Tibial nerve (tissue), 4 donors: Measurements from ENCODE around the gene VRK3. TPM values are rescaled to one million over a fixed set of nuclear protein-coding genes. Genes with fewer than 3 reads are reported as not detected.

Experiments
- DNase-seq, 2 donors: peaks; one replicate each; pipeline ENCODE4 v3.0.0-alpha.2; 2019; ENCODE audit warnings: low spot score in 2 of 2
- H3K27ac ChIP-seq, 4 donors: fragments of 200-600 bp; sonication (generic) in 3 of 4; one replicate each; pipeline ENCODE4 v1.5.1; 2017 to 2019; ENCODE audit warnings: mild to moderate bottlenecking in 1 of 4
- H3K27me3 ChIP-seq, 2 donors: fragments of 200-600 bp; sonication (generic) in 1 of 2; one replicate each; pipeline versions ENCODE4 v1.5.1 to v1.6.0; 2017 to 2019
- H3K36me3 ChIP-seq, 3 donors: fragments of 200-600 bp; sonication (generic); one replicate each; pipeline ENCODE4 v1.5.1; 2018 to 2019
- H3K4me1 ChIP-seq, 4 donors: fragments of 200-600 bp; sonication (generic) in 3 of 4; one replicate each; pipeline ENCODE4 v1.5.1; 2017 to 2019
- H3K4me3 ChIP-seq, 4 donors: fragments of 200-600 bp; sonication (generic) in 3 of 4; one replicate each; pipeline ENCODE4 v1.5.1; 2017 to 2019; ENCODE audit warnings: mild to moderate bottlenecking in 1 of 4, moderate library complexity in 1 of 4
- H3K9me3 ChIP-seq, 4 donors: fragments of 200-600 bp; sonication (generic) in 3 of 4; one replicate each; pipeline ENCODE4 v1.5.1; 2017 to 2019
- EP300 ChIP-seq, 2 donors: sonication (generic); formaldehyde crosslinking; IDR thresholded peaks; one replicate each; pipeline ENCODE4 v1.6.1; 2017; ENCODE audit warnings: antibody characterized with exemption in 2 of 2, mild to moderate bottlenecking in 1 of 2
- POLR2A ChIP-seq, 2 donors: fragments of 450-650 bp; IDR thresholded peaks; one replicate each; pipeline ENCODE4 v1.6.1; 2017; ENCODE audit warnings: antibody characterized with exemption in 2 of 2, mild to moderate bottlenecking in 2 of 2, moderate library complexity in 2 of 2
- WGBS, 2 donors: methylation state at CpG; one replicate each; pipeline ENCODE4 v1.1.5; 2018; 5-methylcytosine and 5-hydroxymethylcytosine counted together
- total RNA-seq, 4 donors: library from RNA; depleted of rRNA; stranded (reverse); fragments of >200 nt; gene quantifications; one replicate each; pipeline ENCODE4 v1.1.0, GENCODE V29; 2016
- TF ChIP-seq, protein P1 (sequence below), 5 experiments: fragments of 200-600 bp in 3 of 5; fragments of 450-650 bp in 2 of 5; sonication (generic) in 3 of 5; IDR thresholded peaks; one replicate each; pipeline ENCODE4 v1.5.1; 2016 to 2019; ENCODE audit warnings: antibody characterized with exemption in 5 of 5, mild to moderate bottlenecking in 3 of 5, moderate library complexity in 2 of 5

The VRK3 gene
- total RNA-seq, 4 donors from 2014 or later, result 25.7 to 51.3 (median 30.1) TPM

DNA sequence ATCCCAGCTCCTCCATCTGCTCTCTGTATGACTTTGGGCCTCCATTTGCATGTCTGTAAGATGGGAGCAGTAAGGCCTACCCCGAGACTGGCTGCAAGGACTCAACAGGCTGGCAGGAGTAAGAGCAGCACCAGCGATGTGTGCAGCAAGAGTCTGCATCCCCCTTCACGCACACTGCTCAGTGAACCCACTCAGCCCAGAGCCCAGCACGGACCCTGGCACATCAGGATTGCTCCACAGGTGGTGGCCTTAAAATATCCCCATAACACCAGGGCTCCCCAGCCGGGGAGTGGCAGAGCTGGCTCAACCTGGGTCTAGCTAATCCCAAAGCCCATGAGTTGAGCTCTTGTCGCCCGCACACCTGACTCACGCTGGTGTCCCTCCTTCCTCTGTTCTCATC lies 23.4 kb downstream of the VRK3 start:
- Histone ChIP-seq H3K36me3 (peaks cover 0 to 100% (median 37%) of the 10 kb centered on the region in 3 donors), H3K4me1 (peaks cover 0 to 32% (median 2%) of the 10 kb centered on the region in 4 donors), H3K27me3 (no peaks in the 10 kb centered on the region), H3K27ac (no peak overlapping the region), H3K4me3 (no peak overlapping the region), H3K9me3 (no peaks in the 10 kb centered on the region)
- WGBS, 2 donors, result 82 to 99% methylated on average over 8 of the region's 8 CpGs
- DNase-seq, result no peak
- TF ChIP-seq POLR2A (IDR thresholded peaks at IDR 0.05), result no peak
- TF ChIP-seq, protein P1, sequence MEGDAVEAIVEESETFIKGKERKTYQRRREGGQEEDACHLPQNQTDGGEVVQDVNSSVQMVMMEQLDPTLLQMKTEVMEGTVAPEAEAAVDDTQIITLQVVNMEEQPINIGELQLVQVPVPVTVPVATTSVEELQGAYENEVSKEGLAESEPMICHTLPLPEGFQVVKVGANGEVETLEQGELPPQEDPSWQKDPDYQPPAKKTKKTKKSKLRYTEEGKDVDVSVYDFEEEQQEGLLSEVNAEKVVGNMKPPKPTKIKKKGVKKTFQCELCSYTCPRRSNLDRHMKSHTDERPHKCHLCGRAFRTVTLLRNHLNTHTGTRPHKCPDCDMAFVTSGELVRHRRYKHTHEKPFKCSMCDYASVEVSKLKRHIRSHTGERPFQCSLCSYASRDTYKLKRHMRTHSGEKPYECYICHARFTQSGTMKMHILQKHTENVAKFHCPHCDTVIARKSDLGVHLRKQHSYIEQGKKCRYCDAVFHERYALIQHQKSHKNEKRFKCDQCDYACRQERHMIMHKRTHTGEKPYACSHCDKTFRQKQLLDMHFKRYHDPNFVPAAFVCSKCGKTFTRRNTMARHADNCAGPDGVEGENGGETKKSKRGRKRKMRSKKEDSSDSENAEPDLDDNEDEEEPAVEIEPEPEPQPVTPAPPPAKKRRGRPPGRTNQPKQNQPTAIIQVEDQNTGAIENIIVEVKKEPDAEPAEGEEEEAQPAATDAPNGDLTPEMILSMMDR (IDR thresholded peaks at IDR 0.05), result no peak
- no peak for TF ChIP-seq EP300 (IDR thresholded peaks at IDR 0.05)

DNA sequence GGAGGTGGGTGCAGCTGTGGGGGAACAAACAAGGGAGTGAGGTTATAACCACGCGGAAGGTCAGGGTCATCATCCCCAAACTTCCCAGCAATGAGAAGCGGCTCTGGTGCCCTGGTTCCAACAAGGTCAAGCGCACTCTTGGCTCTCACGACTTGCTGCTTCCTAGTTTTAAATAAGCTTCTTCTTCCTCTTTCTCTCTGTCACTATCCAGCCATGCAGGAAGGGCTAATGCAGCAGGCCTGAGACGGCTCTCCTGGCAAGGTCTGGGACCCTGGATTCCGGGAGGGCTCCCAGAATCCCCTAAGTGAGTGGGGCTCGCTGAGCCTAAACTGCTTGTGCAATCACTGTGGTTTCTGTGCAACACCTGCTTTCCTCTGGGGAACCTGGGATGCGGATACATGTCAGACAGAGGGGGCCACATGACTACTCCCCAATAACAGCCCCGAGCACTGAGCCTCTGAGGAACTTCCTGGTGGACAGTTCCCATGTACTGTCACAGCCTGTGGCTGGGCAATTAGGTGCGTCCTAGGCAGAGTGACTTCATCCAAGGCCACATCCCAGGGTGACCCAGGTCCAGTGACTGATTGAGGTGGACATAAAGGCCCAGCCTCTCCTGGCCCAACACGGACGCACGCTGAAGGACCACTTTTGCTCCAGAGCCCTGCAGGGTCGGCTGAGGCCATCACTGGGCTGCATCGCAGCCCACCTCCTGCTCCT lies 24.2 kb downstream of the VRK3 start:
- Histone ChIP-seq H3K9me3 (no peaks in the 10 kb centered on the region), H3K27ac (no peak overlapping the region), H3K4me3 (no peak overlapping the region), H3K27me3 (no peaks in the 10 kb centered on the region), H3K36me3 (peaks cover 0 to 100% (median 34%) of the 10 kb centered on the region in 3 donors), H3K4me1 (peaks cover 0 to 32% (median 2%) of the 10 kb centered on the region in 4 donors)
- TF ChIP-seq, protein P1 (IDR thresholded peaks at IDR 0.05), result no peak
- no peak for TF ChIP-seq EP300 (IDR thresholded peaks at IDR 0.05)
- no peak for TF ChIP-seq POLR2A (IDR thresholded peaks at IDR 0.05)
- no peak for DNase-seq
- 82 to 85% methylated on average over 14 to 16 of the region's 16 CpGs for whole genome bisulfite sequencing, 2 donors

DNA sequence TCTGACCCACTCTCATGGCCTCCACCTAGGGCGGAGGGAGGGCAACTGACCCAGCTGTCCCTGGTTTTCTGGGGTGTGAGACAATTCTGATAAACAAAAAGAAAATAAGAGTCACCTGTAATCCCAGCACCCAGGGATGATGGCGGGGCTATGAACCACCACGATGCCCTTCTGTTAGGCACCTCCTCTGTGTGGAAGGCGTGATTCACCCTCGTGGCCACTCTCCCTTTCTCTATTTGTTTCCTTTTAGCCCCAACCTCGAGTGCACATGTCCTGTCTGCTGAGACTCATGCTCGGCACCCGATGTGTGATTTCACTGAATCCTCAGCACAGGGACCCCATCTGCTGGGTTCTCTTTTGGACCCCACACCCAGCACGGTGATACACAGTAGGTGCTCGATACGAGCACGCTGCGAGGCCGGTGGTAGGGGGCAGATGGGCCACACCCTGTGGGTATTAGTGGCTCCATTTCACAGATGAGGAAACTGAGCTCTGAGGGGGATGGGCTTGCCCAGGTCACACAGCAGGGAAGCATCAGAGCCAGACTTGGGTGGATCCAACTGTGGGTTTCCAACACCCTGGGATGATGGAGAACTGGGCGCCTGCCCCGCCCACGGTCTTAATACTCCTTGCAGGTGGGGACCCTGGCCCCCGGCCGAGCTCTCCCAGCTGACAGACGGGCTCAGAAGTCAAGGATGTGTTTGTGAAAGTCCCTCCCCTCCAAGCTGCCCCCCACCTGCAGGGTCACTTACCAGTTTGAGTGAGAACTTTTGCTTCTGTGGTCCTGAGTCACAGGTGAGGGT lies 24.9 kb downstream of the VRK3 start:
- no peak for TF ChIP-seq POLR2A (IDR thresholded peaks at IDR 0.05)
- TF ChIP-seq EP300 (IDR thresholded peaks at IDR 0.05), result no peak
- TF ChIP-seq, protein P1 (IDR thresholded peaks at IDR 0.05), result no peak
- 90% methylated on average over 17 to 19 of the region's 20 CpGs for WGBS, 2 donors
- no peak overlapping the region for H3K27ac ChIP-seq

DNA sequence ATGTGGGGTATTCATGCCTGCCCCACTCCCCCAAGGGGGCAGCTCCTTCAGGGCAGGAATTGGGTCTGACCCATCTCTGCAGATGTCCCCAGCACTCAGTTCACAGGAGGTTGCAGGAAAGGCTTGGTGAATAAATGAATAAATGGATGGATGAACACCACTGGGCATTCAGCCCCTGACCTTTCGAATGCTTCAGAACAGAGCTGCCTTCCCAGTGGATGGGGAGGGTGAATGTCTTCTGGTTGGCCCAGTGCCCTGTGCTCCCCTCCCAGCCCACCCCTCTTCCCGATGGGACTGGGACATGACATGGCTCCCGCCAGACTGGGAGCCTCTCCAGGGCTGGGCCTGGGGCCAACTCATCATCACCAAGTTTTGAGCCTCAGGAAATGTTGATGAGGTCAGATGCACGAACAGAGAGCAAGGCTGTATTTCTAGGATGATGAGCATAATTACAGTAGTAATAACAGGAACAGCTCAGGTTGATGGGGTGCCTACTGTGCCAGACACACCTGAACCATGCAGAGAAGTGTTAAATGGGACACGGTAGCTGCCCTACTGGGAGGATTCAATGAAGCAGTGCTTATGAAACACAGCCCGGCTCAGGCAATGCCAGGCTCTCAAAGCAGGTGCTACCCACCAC lies 25.7 kb downstream of the VRK3 start:
- DNase-seq, result no peak
- Histone ChIP-seq H3K9me3 (no peaks in the 10 kb centered on the region), H3K4me3 (no peak overlapping the region), H3K27me3 (no peaks in the 10 kb centered on the region), H3K36me3 (peaks cover 0 to 100% (median 46%) of the 10 kb centered on the region in 3 donors), H3K4me1 (peaks cover 0 to 24% (median 1%) of the 10 kb centered on the region in 4 donors), H3K27ac (no peak overlapping the region)
- TF ChIP-seq, protein P1 (IDR thresholded peaks at IDR 0.05), result no peak
- TF ChIP-seq EP300 (IDR thresholded peaks at IDR 0.05) (no peak), POLR2A (IDR thresholded peaks at IDR 0.05) (no peak)
- WGBS, 2 donors, result 44 to 57% methylated on average over 6 of the region's 6 CpGs

More for the DNA sequence above, 24.9 kb downstream of the VRK3 start:
- H3K9me3 ChIP-seq, result no peaks in the 10 kb centered on the region
- peaks cover 0 to 31% (median 2%) of the 10 kb centered on the region in 4 donors for H3K4me1 ChIP-seq
- peaks cover 0 to 100% (median 38%) of the 10 kb centered on the region in 3 donors for H3K36me3 ChIP-seq
- DNase-seq, result no peak
- H3K27me3 ChIP-seq, result no peaks in the 10 kb centered on the region
- H3K4me3 ChIP-seq, result no peak overlapping the region
